WTC11 (cell line): Measurements from ENCODE around the gene CHST11. TPM values are rescaled to one million over a fixed set of nuclear protein-coding genes. Genes with fewer than 3 reads are reported as not detected.

Experiments used
- ATAC-seq: fragments of 200-7000 bp; cut with Tn5 transposase; 2 replicates; pipeline ENCODE4 v1.10.0; 2021; ENCODE audit warnings: mild to moderate bottlenecking, moderate library complexity
- CTCF ChIA-PET: fragments of 300-600 bp; sonication (Branson Sonifier 250); formaldehyde crosslinking; loops from one replicate; lab custom pipeline; 2021; ENCODE audit warnings: antibody characterized with exemption; lab: Charles Lee
- POLR2A ChIA-PET: fragments of 350-600 bp; sonication (Branson Sonifier 250); formaldehyde crosslinking; loops from one replicate; lab custom pipeline; 2021; ENCODE audit warnings: antibody characterized with exemption; lab: Charles Lee
- DNase-seq: peaks from one replicate; pipeline ENCODE4 v3.0.0; 2021; ENCODE audit warnings: low spot score
- H3K27ac Mint-ChIP-seq: 2 replicates; pipeline ENCODE4 v1.8.0; 2021; ENCODE audit warnings: mixed read lengths
- H3K27me3 Mint-ChIP-seq: 2 replicates; pipeline ENCODE4 v1.8.0; 2021; ENCODE audit warnings: low read depth, mild to moderate bottlenecking, moderate library complexity, mixed read lengths
- H3K36me3 Mint-ChIP-seq: 2 replicates; pipeline ENCODE4 v1.8.0; 2021; ENCODE audit warnings: mixed read lengths
- H3K4me1 Mint-ChIP-seq: 2 replicates; pipeline ENCODE4 v1.8.0; 2022; ENCODE audit warnings: mixed read lengths
- H3K4me3 Mint-ChIP-seq: 2 replicates; pipeline ENCODE4 v1.8.0; 2021; ENCODE audit warnings: mild to moderate bottlenecking, moderate library complexity, mixed read lengths
- H3K9me3 Mint-ChIP-seq: 2 replicates; pipeline ENCODE4 v1.8.0; 2021; ENCODE audit warnings: mixed read lengths
- AFF4 ChIP-seq: sonication (generic); formaldehyde crosslinking; IDR thresholded peaks from 2 replicates; pipeline ENCODE4 v1.8.1; 2023; ENCODE audit warnings: mild to moderate bottlenecking, missing genetic modification reagents, borderline replicate concordance
- ARID4B ChIP-seq: sonication (generic); formaldehyde crosslinking; IDR thresholded peaks from 2 replicates; pipeline ENCODE4 v1.8.0; 2023; ENCODE audit warnings: missing genetic modification reagents, mild to moderate bottlenecking, borderline replicate concordance
- E2F1 ChIP-seq: sonication (generic); formaldehyde crosslinking; IDR thresholded peaks from 2 replicates; pipeline ENCODE4 v1.8.0; 2022; ENCODE audit warnings: mild to moderate bottlenecking, missing genetic modification reagents
- ELF4 ChIP-seq: sonication (generic); formaldehyde crosslinking; IDR thresholded peaks from 2 replicates; pipeline ENCODE4 v1.8.1; 2022; ENCODE audit warnings: low read depth, mild to moderate bottlenecking, moderate library complexity, missing genetic modification reagents
- EMX1 ChIP-seq: fragments of 250-450 bp; sonication (Bioruptor Pico); IDR thresholded peaks from 2 replicates; pipeline ENCODE4 v1.8.0; 2021; ENCODE audit warnings: mild to moderate bottlenecking
- FOXP1 ChIP-seq: sonication (generic); formaldehyde crosslinking; IDR thresholded peaks from 2 replicates; pipeline ENCODE4 v1.8.0; 2022; ENCODE audit warnings: missing genetic modification reagents, mild to moderate bottlenecking, moderate library complexity, borderline replicate concordance
- GABPB1 ChIP-seq: sonication (generic); formaldehyde crosslinking; IDR thresholded peaks from 2 replicates; pipeline ENCODE4 v1.8.1; 2023; ENCODE audit warnings: mild to moderate bottlenecking, missing genetic modification reagents
- IRF1 ChIP-seq: sonication (generic); formaldehyde crosslinking; IDR thresholded peaks from 2 replicates; pipeline ENCODE4 v1.8.0; 2023; ENCODE audit warnings: missing genetic modification reagents
- JUN ChIP-seq: sonication (generic); formaldehyde crosslinking; IDR thresholded peaks from 2 replicates; pipeline ENCODE4 v1.8.0; 2023; ENCODE audit warnings: mild to moderate bottlenecking, missing genetic modification reagents
- MYBL2 ChIP-seq: sonication (generic); formaldehyde crosslinking; IDR thresholded peaks from 2 replicates; pipeline ENCODE4 v1.8.1; 2023; ENCODE audit warnings: mild to moderate bottlenecking, moderate library complexity, missing genetic modification reagents
- PREB ChIP-seq: sonication (generic); formaldehyde crosslinking; IDR thresholded peaks from 2 replicates; pipeline ENCODE4 v1.8.1; 2022; ENCODE audit warnings: mild to moderate bottlenecking, missing genetic modification reagents, moderate library complexity, borderline replicate concordance
- RORB ChIP-seq: fragments of 250-450 bp; sonication (Bioruptor Pico); IDR thresholded peaks from 2 replicates; pipeline ENCODE4 v1.9.0; 2021; ENCODE audit warnings: mild to moderate bottlenecking
- SP1 ChIP-seq: sonication (generic); formaldehyde crosslinking; conservative IDR thresholded peaks from 2 replicates; pipeline ENCODE4 v1.8.1; 2022; ENCODE audit warnings: missing genetic modification reagents
- TCF7 ChIP-seq: sonication (generic); formaldehyde crosslinking; IDR thresholded peaks from 2 replicates; pipeline ENCODE4 v1.8.0; 2022; ENCODE audit warnings: mild to moderate bottlenecking, low read depth, missing genetic modification reagents, moderate library complexity
- USF2 ChIP-seq: sonication (generic); formaldehyde crosslinking; IDR thresholded peaks from 2 replicates; pipeline ENCODE4 v1.8.1; 2023; ENCODE audit warnings: mild to moderate bottlenecking, missing genetic modification reagents, moderate library complexity
- ZMAT4 ChIP-seq: fragments of 250-450 bp; sonication (Bioruptor Pico); IDR thresholded peaks from 2 replicates; pipeline ENCODE4 v1.9.0; 2021; ENCODE audit warnings: mild to moderate bottlenecking
- ZNF138 ChIP-seq: sonication (generic); formaldehyde crosslinking; conservative IDR thresholded peaks from 2 replicates; pipeline ENCODE4 v1.8.1; 2022; ENCODE audit warnings: mild to moderate bottlenecking, moderate library complexity, missing genetic modification reagents
- ZNF219 ChIP-seq: sonication (generic); formaldehyde crosslinking; IDR thresholded peaks from 2 replicates; pipeline ENCODE4 v1.8.0; 2023; ENCODE audit warnings: missing genetic modification reagents, mild to moderate bottlenecking, borderline replicate concordance
- ZNF263 ChIP-seq: sonication (generic); formaldehyde crosslinking; IDR thresholded peaks from 2 replicates; pipeline ENCODE4 v1.8.1; 2022; ENCODE audit warnings: low read depth, mild to moderate bottlenecking, moderate library complexity, missing genetic modification reagents
- ZNF317 ChIP-seq: sonication (generic); formaldehyde crosslinking; IDR thresholded peaks from 2 replicates; pipeline ENCODE4 v1.8.1; 2023; ENCODE audit warnings: low read depth, mild to moderate bottlenecking, moderate library complexity, missing genetic modification reagents, borderline replicate concordance
- ZNF423 ChIP-seq: fragments of 250-450 bp; sonication (Bioruptor Pico); IDR thresholded peaks from 2 replicates; pipeline ENCODE4 v2.1.2; 2022; ENCODE audit warnings: mild to moderate bottlenecking, moderate library complexity
- ZNF671 ChIP-seq: fragments of 250-450 bp; sonication (Bioruptor Pico); IDR thresholded peaks from 2 replicates; pipeline ENCODE4 v1.8.0; 2021; ENCODE audit warnings: mild to moderate bottlenecking
- total RNA-seq: library from RNA; stranded (reverse); gene quantifications from 3 replicates; pipeline ENCODE4 v1.2.3, GENCODE V29; 2021

The CHST11 gene
- total RNA-seq, 1 experiment from 2014 or later = 24.2 TPM

GRCh38 chr12:104649217-104649824 is 192.6 kb downstream of the CHST11 start:
- ATAC-seq (no peak), DNase-seq (no peak)
- Mint-ChIP-seq H3K36me3 (peaks cover 5% of the 10 kb centered on the region; the same call in 1 of the 2 replicates), H3K4me3 (no peak overlapping the region), H3K9me3 (peaks cover 3% of the 10 kb centered on the region; the same call in 1 of the 2 replicates), H3K27me3 (no peaks in the 10 kb centered on the region), H3K4me1 (peaks cover 41% of the 10 kb centered on the region), H3K27ac (no peak overlapping the region)
- TF ChIP-seq ZNF317 (CRISPR knock-in tag) (no peak), FOXP1 (no peak), MYBL2 (no peak), EMX1 (CRISPR knock-in tag) (no peak), SP1 (CRISPR knock-in tag) (no peak), IRF1 (CRISPR knock-in tag) (no peak), JUN (no peak), E2F1 (CRISPR knock-in tag) (no peak), USF2 (CRISPR knock-in tag) (no peak)
- POLR2A ChIA-PET = no interaction called here
- CTCF ChIA-PET = no interaction called here

GRCh38 chr12:104649921-104650320 is 193.2 kb downstream of the CHST11 start:
- Mint-ChIP-seq H3K36me3 (peaks cover 5% of the 10 kb centered on the region; the same call in 1 of the 2 replicates), H3K27ac (no peak overlapping the region), H3K27me3 (no peaks in the 10 kb centered on the region), H3K4me1 (peaks cover 45% of the 10 kb centered on the region), H3K9me3 (peaks cover 3% of the 10 kb centered on the region; the same call in 1 of the 2 replicates), H3K4me3 (no peak overlapping the region)
- ChIA-PET CTCF (no interaction called here), POLR2A (interaction anchor here (0.8 kb wide), 1 partner anchor 443 kb away, joined by 6 read pairs; no protein-coding TSS in a partner anchor)
- DNase-seq = no peak
- no peak for ATAC-seq
- no peak for TF ChIP-seq ZNF263 (CRISPR knock-in tag)
- no peak for TF ChIP-seq RORB (CRISPR knock-in tag)
- TF ChIP-seq ZNF138 (CRISPR knock-in tag) = no peak
- TF ChIP-seq JUN = no peak
- no peak for TF ChIP-seq PREB
- TF ChIP-seq AFF4 (CRISPR knock-in tag) = no peak
- TF ChIP-seq FOXP1 = no peak
- no peak for TF ChIP-seq ZNF317 (CRISPR knock-in tag)
- no peak for TF ChIP-seq TCF7
- no peak for TF ChIP-seq ZNF671 (CRISPR knock-in tag)
- TF ChIP-seq ZNF423 (CRISPR knock-in tag) = no peak
- TF ChIP-seq ARID4B (CRISPR knock-in tag) = no peak
- no peak for TF ChIP-seq GABPB1 (CRISPR knock-in tag)
- no peak for TF ChIP-seq ZNF219 (CRISPR knock-in tag)
- TF ChIP-seq ZMAT4 (CRISPR knock-in tag) = no peak
- TF ChIP-seq ELF4 = no peak
